Measurements from ENCODE around the gene PEX11G. TPM values are rescaled to one million over a fixed set of nuclear protein-coding genes. Genes with fewer than 3 reads are reported as not detected.
"Not testable (repeated sequence)": the region's sequence is repeated elsewhere in the genome, so short reads cannot be mapped to it uniquely, and the experiment has no call there.

PEX11G gene
- total RNA-seq, 1 donor from 2014 or later, result 2.6 TPM

DNA sequence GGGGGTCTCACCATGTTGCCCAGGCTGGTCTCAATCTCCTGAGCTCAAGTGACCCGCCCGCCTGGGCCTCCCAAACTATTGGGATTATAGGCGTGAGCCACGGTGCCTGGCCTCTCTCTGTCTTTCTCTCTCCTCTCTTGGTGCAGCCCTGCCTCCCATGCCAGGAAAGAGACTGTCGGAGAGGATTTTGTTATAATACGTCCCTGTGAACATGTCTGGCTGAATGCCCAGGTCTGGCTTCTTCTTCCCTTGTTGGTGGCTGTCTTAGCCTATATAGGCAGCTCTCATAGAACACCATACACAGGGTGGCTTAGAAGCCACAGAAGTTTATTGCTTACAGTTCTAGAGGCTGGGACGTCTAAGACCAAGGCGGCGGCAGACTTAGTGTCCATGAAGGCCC lies 46.4 kb downstream of the PEX11G start:
- peaks cover 6% of the 10 kb centered on the region for H3K4me1 Mint-ChIP-seq (ENCODE audit: low read depth)
- H3K4me3 Mint-ChIP-seq (ENCODE audit: unreplicated experiment), result no peak overlapping the region
- TF ChIP-seq, protein P1, sequence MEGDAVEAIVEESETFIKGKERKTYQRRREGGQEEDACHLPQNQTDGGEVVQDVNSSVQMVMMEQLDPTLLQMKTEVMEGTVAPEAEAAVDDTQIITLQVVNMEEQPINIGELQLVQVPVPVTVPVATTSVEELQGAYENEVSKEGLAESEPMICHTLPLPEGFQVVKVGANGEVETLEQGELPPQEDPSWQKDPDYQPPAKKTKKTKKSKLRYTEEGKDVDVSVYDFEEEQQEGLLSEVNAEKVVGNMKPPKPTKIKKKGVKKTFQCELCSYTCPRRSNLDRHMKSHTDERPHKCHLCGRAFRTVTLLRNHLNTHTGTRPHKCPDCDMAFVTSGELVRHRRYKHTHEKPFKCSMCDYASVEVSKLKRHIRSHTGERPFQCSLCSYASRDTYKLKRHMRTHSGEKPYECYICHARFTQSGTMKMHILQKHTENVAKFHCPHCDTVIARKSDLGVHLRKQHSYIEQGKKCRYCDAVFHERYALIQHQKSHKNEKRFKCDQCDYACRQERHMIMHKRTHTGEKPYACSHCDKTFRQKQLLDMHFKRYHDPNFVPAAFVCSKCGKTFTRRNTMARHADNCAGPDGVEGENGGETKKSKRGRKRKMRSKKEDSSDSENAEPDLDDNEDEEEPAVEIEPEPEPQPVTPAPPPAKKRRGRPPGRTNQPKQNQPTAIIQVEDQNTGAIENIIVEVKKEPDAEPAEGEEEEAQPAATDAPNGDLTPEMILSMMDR (IDR thresholded peaks at IDR 0.05), result no peak
- H3K27ac Mint-ChIP-seq (ENCODE audit: unreplicated experiment), result peak overlapping the region; percentile 68
- H3K36me3 Mint-ChIP-seq (ENCODE audit: low read depth), result peaks cover 14% of the 10 kb centered on the region
- H3K9me3 Mint-ChIP-seq (ENCODE audit: low read depth), result no peaks in the 10 kb centered on the region
- H3K27me3 Mint-ChIP-seq (ENCODE audit: low read depth), result no peaks in the 10 kb centered on the region
- no peak for DNase-seq (ENCODE audit: low spot score)

DNA sequence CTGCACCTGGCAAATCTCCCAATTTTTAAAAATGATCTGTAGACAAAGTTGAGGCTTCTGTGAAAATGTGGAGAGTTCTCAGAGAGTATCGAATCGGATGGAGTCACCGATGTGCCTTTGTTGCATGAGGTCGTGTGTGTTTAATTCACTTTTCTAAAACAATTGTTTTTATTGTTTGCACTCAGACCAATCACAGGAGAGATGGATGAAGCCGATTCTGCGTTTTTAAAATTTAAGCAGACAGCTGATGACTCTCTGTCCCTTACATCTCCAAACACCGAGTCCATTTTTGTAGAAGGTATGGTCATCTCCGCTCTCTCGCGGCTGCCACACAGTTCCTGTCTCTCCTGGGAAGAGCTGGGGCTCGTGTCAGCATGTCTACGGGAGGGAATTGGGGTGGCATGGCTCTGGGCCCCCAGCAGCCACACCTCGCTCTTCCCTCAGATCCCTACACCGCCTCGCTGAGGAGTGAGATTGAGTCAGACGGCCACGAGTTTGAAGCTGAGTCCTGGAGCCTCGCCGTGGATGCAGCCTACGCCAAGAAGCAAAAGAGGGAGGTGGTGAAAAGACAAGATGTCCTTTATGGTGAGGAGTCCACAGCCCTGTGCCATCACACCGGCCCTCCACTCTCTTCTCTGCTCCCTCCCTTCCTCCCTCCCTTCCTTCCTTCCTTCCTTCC lies 47.2 kb downstream of the PEX11G start:
- H3K4me1 Mint-ChIP-seq (ENCODE audit: low read depth), result peaks cover 6% of the 10 kb centered on the region
- H3K4me3 Mint-ChIP-seq (ENCODE audit: unreplicated experiment), result no peak overlapping the region
- H3K36me3 Mint-ChIP-seq (ENCODE audit: low read depth), result peaks cover 12% of the 10 kb centered on the region
- no peaks in the 10 kb centered on the region for H3K27me3 Mint-ChIP-seq (ENCODE audit: low read depth)
- H3K9me3 Mint-ChIP-seq (ENCODE audit: low read depth), result no peaks in the 10 kb centered on the region
- TF ChIP-seq, protein P1 (IDR thresholded peaks at IDR 0.05), result no peak
- H3K27ac Mint-ChIP-seq (ENCODE audit: unreplicated experiment), result no peak overlapping the region
- no peak for DNase-seq (ENCODE audit: low spot score)

DNA sequence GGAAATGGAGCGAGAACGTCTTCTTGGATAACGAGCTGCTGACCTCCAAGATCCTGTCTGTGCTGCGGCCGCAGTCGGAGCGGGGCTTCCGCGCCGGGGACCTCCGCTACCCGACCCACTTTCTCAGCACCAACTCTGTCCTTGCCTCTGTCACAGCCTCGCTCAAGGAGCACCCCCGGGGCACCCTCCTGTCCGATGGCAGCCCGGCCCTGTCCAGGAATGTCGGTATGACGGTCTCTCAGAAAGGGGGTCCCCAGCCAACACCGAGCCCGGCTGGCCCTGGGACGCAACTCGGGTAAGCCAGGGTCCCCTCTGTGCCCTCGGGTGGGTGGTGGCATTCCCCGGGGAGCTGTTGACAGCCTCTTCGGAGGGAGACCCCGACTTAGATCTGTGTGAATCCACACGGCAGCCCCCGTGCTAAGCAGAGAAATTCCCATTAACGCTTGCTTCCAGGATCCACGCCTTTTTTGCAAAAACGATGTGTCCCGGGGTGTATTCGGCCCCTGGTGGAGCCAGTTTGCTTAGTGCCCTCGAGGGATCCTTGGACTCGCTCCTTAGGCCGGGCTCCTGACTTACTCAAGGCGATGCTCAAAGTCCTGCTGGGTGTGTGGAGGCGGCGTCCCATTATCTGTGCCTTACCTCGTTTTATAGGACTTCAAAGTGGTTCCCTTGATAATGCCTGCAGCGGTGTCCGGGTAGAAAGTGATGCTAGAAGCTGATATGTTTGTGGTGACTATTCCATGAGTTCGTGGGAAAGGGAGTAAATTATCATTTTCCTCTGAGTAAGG lies 48.5 kb downstream of the PEX11G start:
- no peak overlapping the region for H3K27ac Mint-ChIP-seq (ENCODE audit: unreplicated experiment)
- TF ChIP-seq, protein P1 (IDR thresholded peaks at IDR 0.05), result no peak

GRCh38 chr19:7435586-7435985 lies 53.2 kb downstream of the PEX11G start:
- no peaks in the 10 kb centered on the region for H3K9me3 Mint-ChIP-seq (ENCODE audit: low read depth)
- H3K4me3 Mint-ChIP-seq (ENCODE audit: unreplicated experiment), result no peak overlapping the region
- no peaks in the 10 kb centered on the region for H3K4me1 Mint-ChIP-seq (ENCODE audit: low read depth)
- H3K27ac Mint-ChIP-seq (ENCODE audit: unreplicated experiment), result no peak overlapping the region
- no peak for DNase-seq (ENCODE audit: low spot score)
- no peaks in the 10 kb centered on the region for H3K36me3 Mint-ChIP-seq (ENCODE audit: low read depth)
- H3K27me3 Mint-ChIP-seq (ENCODE audit: low read depth), result no peaks in the 10 kb centered on the region
- TF ChIP-seq, protein P1 (IDR thresholded peaks at IDR 0.05), result no peak

More for the DNA sequence above, 48.5 kb downstream of the PEX11G start:
- Mint-ChIP-seq H3K36me3 (ENCODE audit: low read depth) (peaks cover 12% of the 10 kb centered on the region), H3K9me3 (ENCODE audit: low read depth) (no peaks in the 10 kb centered on the region), H3K4me3 (ENCODE audit: unreplicated experiment) (no peak overlapping the region), H3K4me1 (ENCODE audit: low read depth) (peaks cover 6% of the 10 kb centered on the region), H3K27me3 (ENCODE audit: low read depth) (no peaks in the 10 kb centered on the region)
- no peak for DNase-seq (ENCODE audit: low spot score)

DNA sequence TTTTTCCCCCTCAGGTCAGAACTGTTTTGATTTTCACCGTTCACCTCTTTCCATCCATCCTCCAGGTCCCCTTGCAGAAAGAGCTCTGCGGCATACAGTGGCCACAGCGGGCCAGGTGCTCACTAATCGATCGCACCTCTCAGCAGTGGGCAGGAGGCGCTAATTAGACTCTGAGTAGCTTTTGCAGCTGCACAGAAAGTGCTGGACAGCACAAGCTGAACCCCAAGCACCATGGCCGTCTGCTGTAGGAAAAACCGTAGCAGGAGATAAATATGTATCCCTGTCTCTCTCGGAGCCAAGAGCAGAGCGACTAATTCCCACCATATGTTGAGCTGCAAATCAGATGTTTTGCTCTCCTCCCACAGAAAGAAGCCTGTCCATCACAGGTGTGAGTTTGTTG lies 54.4 kb downstream of the PEX11G start:
- no peak for DNase-seq (ENCODE audit: low spot score)
- TF ChIP-seq, protein P1 (IDR thresholded peaks at IDR 0.05), result no peak
- Mint-ChIP-seq H3K27me3 (ENCODE audit: low read depth) (no peaks in the 10 kb centered on the region), H3K9me3 (ENCODE audit: low read depth) (no peaks in the 10 kb centered on the region), H3K27ac (ENCODE audit: unreplicated experiment) (no peak overlapping the region), H3K4me3 (ENCODE audit: unreplicated experiment) (no peak overlapping the region), H3K4me1 (ENCODE audit: low read depth) (no peaks in the 10 kb centered on the region), H3K36me3 (ENCODE audit: low read depth) (no peaks in the 10 kb centered on the region)

GRCh38 chr19:7433456-7433855 lies 55.4 kb downstream of the PEX11G start:
- H3K4me3 Mint-ChIP-seq (ENCODE audit: unreplicated experiment); H3K4me1 Mint-ChIP-seq (ENCODE audit: low read depth); H3K36me3 Mint-ChIP-seq (ENCODE audit: low read depth); H3K27ac Mint-ChIP-seq (ENCODE audit: unreplicated experiment); H3K27me3 Mint-ChIP-seq (ENCODE audit: low read depth); H3K9me3 Mint-ChIP-seq (ENCODE audit: low read depth); DNase-seq (ENCODE audit: low spot score): not testable (repeated sequence)

Measured in chondrocyte (in vitro differentiated cells).